GM18870 (cell line): ENCODE data around the gene EFCAB12.
"Not testable (repeated sequence)": the region's sequence is repeated elsewhere in the genome, so short reads cannot be mapped to it uniquely, and the experiment has no call there.

Experiments
- ATAC-seq: cut with Tn5 transposase; IDR thresholded peaks from one replicate; pipeline ENCODE4 v1.9.1; 2021; ENCODE audit warnings: moderate library complexity; ENCODE audit not compliant: unreplicated experiment

The EFCAB12 gene

GRCh38 chr3:129371041-129371826 lies 57.2 kb downstream of the EFCAB12 start:
- no peak for ATAC-seq

- no peak for ATAC-seq
These were observed 58.0 kb downstream of the EFCAB12 start for GRCh38 chr3:129370248-129370964.

- no peak for ATAC-seq
These were observed 58.7 kb downstream of the EFCAB12 start for GRCh38 chr3:129369711-129370110.

- no peak for ATAC-seq
These were observed 60.6 kb downstream of the EFCAB12 start for GRCh38 chr3:129367821-129368220.

- no peak for ATAC-seq
These were observed 62.1 kb downstream of the EFCAB12 start for GRCh38 chr3:129366312-129366831.

GRCh38 chr3:129365296-129366136 lies 62.9 kb downstream of the EFCAB12 start:
- no peak for ATAC-seq

- ATAC-seq: not testable (repeated sequence)
These were observed 63.6 kb downstream of the EFCAB12 start for GRCh38 chr3:129364811-129365210.

GRCh38 chr3:129363356-129363755 lies 65.1 kb downstream of the EFCAB12 start:
- ATAC-seq: not testable (repeated sequence)

GRCh38 chr3:129360705-129361460 lies 67.6 kb downstream of the EFCAB12 start:
- ATAC-seq: no peak

- ATAC-seq: no peak
These were observed 68.2 kb downstream of the EFCAB12 start for GRCh38 chr3:129360171-129360611.

- ATAC-seq: no peak
These were observed 69.6 kb downstream of the EFCAB12 start for GRCh38 chr3:129358772-129359371.

GRCh38 chr3:129358177-129358771 lies 70.2 kb downstream of the EFCAB12 start:
- no peak for ATAC-seq

GRCh38 chr3:129357616-129358015 lies 70.8 kb downstream of the EFCAB12 start:
- no peak for ATAC-seq

- ATAC-seq: no peak
These were observed 71.5 kb downstream of the EFCAB12 start for GRCh38 chr3:129356756-129357425.

- no peak for ATAC-seq
These were observed 74.9 kb downstream of the EFCAB12 start for GRCh38 chr3:129353589-129353941.

- no peak for ATAC-seq
These were observed 75.5 kb downstream of the EFCAB12 start for GRCh38 chr3:129352650-129353588.

- no peak for ATAC-seq
These were observed 76.4 kb downstream of the EFCAB12 start for GRCh38 chr3:129352045-129352444.
